Ovary (tissue), 9 donors: ENCODE measurements around the gene IGDCC3. TPM values are rescaled to one million over a fixed set of nuclear protein-coding genes. Genes with fewer than 3 reads are reported as not detected.
A peak's percentile ranks its signal among the peaks of the same experiment; 100 is the strongest.

Experiments
- DNase-seq, 5 donors: peaks; one replicate each; pipeline ENCODE4 v3.0.0-alpha.2; 2019 to 2020
- H3K27ac ChIP-seq, 2 donors: fragments of 200-600 bp; one replicate each; pipeline versions ENCODE4 v1.5.1 to v1.8.0; 2019 to 2022
- H3K27me3 ChIP-seq: fragments of 200-600 bp; one replicate; pipeline ENCODE4 v1.8.0; 2022
- H3K36me3 ChIP-seq: fragments of 200-600 bp; sonication (generic); one replicate; pipeline ENCODE4 v1.5.1; 2019
- H3K4me1 ChIP-seq: one replicate; pipeline ENCODE4 v1.8.1; 2013; ENCODE audit warnings: mild to moderate bottlenecking, moderate library complexity; ENCODE audit not compliant: insufficient read depth
- H3K4me3 ChIP-seq: fragments of 200-600 bp; sonication (generic); one replicate; pipeline ENCODE4 v1.5.1; 2017
- H3K9me3 ChIP-seq, 2 donors: fragments of 200-600 bp in 1 of 2; sonication (generic) in 1 of 2; one replicate each; pipeline versions ENCODE4 v1.5.1 to v1.8.1; 2013 to 2019; ENCODE audit warnings: mild to moderate bottlenecking in 1 of 2, moderate library complexity in 1 of 2
- EP300 ChIP-seq: sonication (generic); formaldehyde crosslinking; IDR thresholded peaks from one replicate; pipeline ENCODE4 v1.6.1; 2017; ENCODE audit warnings: antibody characterized with exemption
- POLR2A ChIP-seq: fragments of 450-650 bp; IDR thresholded peaks from one replicate; pipeline ENCODE4 v1.6.1; 2017; ENCODE audit warnings: antibody characterized with exemption, mild to moderate bottlenecking, moderate library complexity
- WGBS, 3 donors: extraction: QIAGEN DNeasy Blood & Tissue Kit in 1 of 3; methylation state at CpG; one replicate each; pipeline versions ENCODE4 v1.1.5 to v1.1.7; 2013 to 2017; 5-methylcytosine and 5-hydroxymethylcytosine counted together
- intact Hi-C, 4 donors: fragments of 100-400 bp; cut with DNase I; formaldehyde crosslinking; loops; one replicate each; pipeline versions ENCODE4 v1.11.0 to v1.15.1; 2022 to 2023
- polyA plus RNA-seq, 2 donors: library from polyadenylated mRNA; stranded (reverse); fragments of 200-250 nt in 1 of 2; fragments of 350-450 nt in 1 of 2; fragmentation: Illumina TruSeq in 1 of 2; extraction: RNeasy Lipid Tissue Mini Kit (QIAGEN cat#74804) in 1 of 2; gene quantifications; one replicate each; pipeline ENCODE4 v1.2.3, GENCODE V29; 2013 to 2014
- total RNA-seq, 7 donors: library from RNA; depleted of rRNA in 2 of 7; stranded (reverse); fragments of >200 nt in 2 of 7; fragmentation: NEBNext Ultra II Directional in 3 of 7; extraction: Animal tissue kit (Norgen Biotek cat#: 25700) in 3 of 7; gene quantifications; one replicate each; pipeline versions ENCODE4 v1.1.0 to v1.2.4, GENCODE V29; 2016 to 2023
- TF ChIP-seq, protein P1 (sequence below), 3 donors: fragments of 450-650 bp in 2 of 3; fragments of 200-600 bp in 1 of 3; IDR thresholded peaks; one replicate each; pipeline versions ENCODE4 v1.5.1 to v1.8.0; 2016 to 2022; ENCODE audit warnings: antibody characterized with exemption in 3 of 3, mild to moderate bottlenecking in 1 of 3
- donor health status: DM: no; HTN: no; CAD: no; lungs with moderate emphysema.
- donor health status: DM: no; HTN: no; CAD: no.
- donor health status: Bipolar disorder and iron deficiency.
- donor health status: DM: yes; HTN: yes; CAD: no.
- donor health status: DM: no; HTN: no; CAD: no.
- donor health status: DM: yes; HTN: yes; CAD: no.

Gene IGDCC3
- total and polyA plus RNA-seq, 9 donors: 0.11 to 1.8 (median 0.74) TPM

GRCh38 chr15:65330934-65331645 lies 46.7 kb downstream of the IGDCC3 start:
- no peak overlapping the region for H3K27ac ChIP-seq
- no peaks in the 10 kb centered on the region for H3K9me3 ChIP-seq
- 89 to 93% (median 92%) methylated on average over 22 of the region's 22 CpGs for whole genome bisulfite sequencing, 3 donors
- no peak overlapping the region for H3K4me3 ChIP-seq
- DNase-seq: no peak
- no peaks in the 10 kb centered on the region for H3K27me3 ChIP-seq
- peaks cover 2% of the 10 kb centered on the region for H3K4me1 ChIP-seq
- intact Hi-C loops: loop anchor here in 1 of 4 donors (5.0 kb wide), 1 partner anchor 46 kb away; the partner anchor contains the start of gene IGDCC3
- H3K36me3 ChIP-seq: no peaks in the 10 kb centered on the region
- TF ChIP-seq, protein P1, sequence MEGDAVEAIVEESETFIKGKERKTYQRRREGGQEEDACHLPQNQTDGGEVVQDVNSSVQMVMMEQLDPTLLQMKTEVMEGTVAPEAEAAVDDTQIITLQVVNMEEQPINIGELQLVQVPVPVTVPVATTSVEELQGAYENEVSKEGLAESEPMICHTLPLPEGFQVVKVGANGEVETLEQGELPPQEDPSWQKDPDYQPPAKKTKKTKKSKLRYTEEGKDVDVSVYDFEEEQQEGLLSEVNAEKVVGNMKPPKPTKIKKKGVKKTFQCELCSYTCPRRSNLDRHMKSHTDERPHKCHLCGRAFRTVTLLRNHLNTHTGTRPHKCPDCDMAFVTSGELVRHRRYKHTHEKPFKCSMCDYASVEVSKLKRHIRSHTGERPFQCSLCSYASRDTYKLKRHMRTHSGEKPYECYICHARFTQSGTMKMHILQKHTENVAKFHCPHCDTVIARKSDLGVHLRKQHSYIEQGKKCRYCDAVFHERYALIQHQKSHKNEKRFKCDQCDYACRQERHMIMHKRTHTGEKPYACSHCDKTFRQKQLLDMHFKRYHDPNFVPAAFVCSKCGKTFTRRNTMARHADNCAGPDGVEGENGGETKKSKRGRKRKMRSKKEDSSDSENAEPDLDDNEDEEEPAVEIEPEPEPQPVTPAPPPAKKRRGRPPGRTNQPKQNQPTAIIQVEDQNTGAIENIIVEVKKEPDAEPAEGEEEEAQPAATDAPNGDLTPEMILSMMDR (IDR thresholded peaks at IDR 0.05): no peak
- no peak for TF ChIP-seq EP300
- no peak for TF ChIP-seq POLR2A

DNA sequence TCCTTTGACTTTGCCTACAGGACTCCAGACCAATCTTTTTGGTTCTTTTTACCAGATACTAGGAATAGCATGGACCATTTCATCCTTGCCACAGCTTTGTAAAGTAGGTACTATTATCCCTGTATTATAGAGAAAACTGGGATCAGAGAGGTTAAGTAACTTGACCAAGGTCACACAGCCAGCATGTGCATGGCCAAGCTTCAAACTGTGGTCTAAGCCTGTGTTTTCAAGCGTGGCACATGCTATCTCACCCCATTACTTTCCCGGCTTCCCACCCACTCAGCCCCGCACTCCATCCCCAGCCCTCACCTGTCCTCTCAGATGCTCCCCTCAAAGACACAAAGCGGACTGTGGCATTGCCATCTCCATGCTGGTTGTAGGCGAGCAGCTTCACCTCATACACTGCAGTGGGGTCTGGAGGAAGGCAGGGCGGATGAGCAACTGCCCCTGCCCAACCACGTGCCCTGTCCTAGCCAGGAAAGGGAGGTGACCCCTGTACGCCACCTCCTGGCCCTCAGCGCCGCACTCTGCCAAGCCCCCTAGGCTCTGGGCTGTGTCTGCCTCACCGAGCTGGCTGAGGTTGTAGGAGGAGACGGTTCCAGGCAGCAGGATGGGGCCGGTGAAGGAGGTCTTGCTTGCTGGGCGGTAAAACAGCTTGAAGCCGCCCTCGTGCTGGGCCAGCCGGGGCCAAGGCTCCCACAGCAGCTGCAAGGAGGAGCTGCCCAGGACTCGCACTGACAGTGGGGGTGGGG lies 47.6 kb downstream of the IGDCC3 start:
- intact Hi-C loops: loop anchor here in 2 of 4 donors (5.0 kb wide), 2 partner anchors 42 to 47 kb away; partner anchors contain the start of gene IGDCC3 (in 1 of the 2)
- Histone ChIP-seq H3K4me3 (no peak overlapping the region), H3K27ac (no peak overlapping the region), H3K4me1 (peaks cover 2% of the 10 kb centered on the region), H3K27me3 (no peaks in the 10 kb centered on the region), H3K9me3 (no peaks in the 10 kb centered on the region), H3K36me3 (no peaks in the 10 kb centered on the region)
- TF ChIP-seq, protein P1 (IDR thresholded peaks at IDR 0.05): no peak
- TF ChIP-seq EP300 (no peak), POLR2A (no peak)
- WGBS, 3 donors: 44 to 65% (median 45%) methylated on average over 18 of the region's 18 CpGs
- DNase-seq: peak in 1 of 5 donors; percentile 55

DNA sequence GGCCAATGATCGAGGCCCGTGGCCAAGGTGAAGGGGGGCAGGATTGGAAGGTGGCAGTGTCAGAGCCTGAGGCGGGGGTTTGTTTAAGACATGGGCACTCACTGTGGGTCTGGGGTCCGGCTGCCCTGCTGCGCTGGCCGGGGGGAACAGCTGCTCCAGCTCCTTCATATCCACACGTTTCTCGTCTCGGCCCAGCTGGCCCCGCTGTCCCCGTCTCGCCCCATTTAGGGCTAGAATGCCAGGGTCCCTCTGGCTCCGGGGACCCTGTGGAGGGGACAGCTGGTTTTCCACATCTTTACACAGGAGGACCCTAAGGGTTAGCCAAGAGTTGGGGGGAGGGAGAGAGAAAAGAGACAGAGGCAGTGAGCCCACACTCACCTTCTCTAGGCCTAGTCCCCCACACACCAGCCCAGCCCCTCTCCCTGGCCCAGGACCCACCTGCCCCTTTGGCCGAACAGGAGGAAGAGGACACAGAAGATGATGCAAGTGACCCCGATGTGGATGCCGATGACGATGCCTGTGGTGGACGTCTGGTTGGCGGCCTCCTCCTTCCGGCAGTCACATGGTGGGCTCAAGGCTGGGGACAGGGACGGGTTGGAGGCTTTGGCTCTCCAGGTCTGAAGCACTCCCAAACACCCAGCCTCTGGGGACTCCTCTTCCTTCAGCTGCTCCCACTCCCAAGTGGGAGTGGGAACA lies 48.4 kb downstream of the IGDCC3 start:
- Histone ChIP-seq H3K27me3 (no peaks in the 10 kb centered on the region), H3K4me1 (peaks cover 2% of the 10 kb centered on the region), H3K9me3 (no peaks in the 10 kb centered on the region), H3K4me3 (no peak overlapping the region), H3K27ac (no peak overlapping the region), H3K36me3 (no peaks in the 10 kb centered on the region)
- DNase-seq: no peak
- 94 to 96% (median 95%) methylated on average over 21 of the region's 21 CpGs for WGBS, 3 donors
- intact Hi-C loops: loop anchor here in 1 of 4 donors (5.0 kb wide), 1 partner anchor 43 kb away; no protein-coding TSS in a partner anchor
- TF ChIP-seq EP300: no peak
- TF ChIP-seq, protein P1 (IDR thresholded peaks at IDR 0.05): no peak
- no peak for TF ChIP-seq POLR2A

GRCh38 chr15:65328506-65329287 lies 49.1 kb downstream of the IGDCC3 start:
- TF ChIP-seq EP300 (no peak), POLR2A (no peak)
- TF ChIP-seq, protein P1 (IDR thresholded peaks at IDR 0.05): no peak
- no peaks in the 10 kb centered on the region for H3K9me3 ChIP-seq
- H3K4me3 ChIP-seq: no peak overlapping the region
- no peak overlapping the region for H3K27ac ChIP-seq
- no peaks in the 10 kb centered on the region for H3K27me3 ChIP-seq
- WGBS, 3 donors: 81 to 89% (median 85%) methylated on average over 20 to 21 of the region's 21 CpGs
- H3K4me1 ChIP-seq: peaks cover 2% of the 10 kb centered on the region
- intact Hi-C loops: loop anchor here in 1 of 4 donors (5.0 kb wide), 1 partner anchor 44 kb away; no protein-coding TSS in a partner anchor
- no peak for DNase-seq
- H3K36me3 ChIP-seq: no peaks in the 10 kb centered on the region
